HAP-1 (cell line): ENCODE measurements around the gene XRCC5.

ENCODE experiments used
- DNase-seq, 2 experiments: peaks; one replicate each; pipeline ENCODE4 v3.0.0-alpha.2; 2016 to 2020; ENCODE audit warnings: low spot score in 2 of 2
- H3K27me3 ChIP-seq: fragments of 250-450 bp; sonication (Bioruptor Pico); 2 replicates; pipeline ENCODE4 v1.5.1; 2020; ENCODE audit warnings: low read depth, mild to moderate bottlenecking, moderate library complexity
- H3K36me3 ChIP-seq: fragments of 250-450 bp; sonication (Bioruptor Pico); replicated peaks from 2 replicates; pipeline ENCODE4 v1.5.1; 2020; ENCODE audit warnings: mild to moderate bottlenecking
- H3K4me1 ChIP-seq: fragments of 250-450 bp; sonication (Bioruptor Pico); 2 replicates; pipeline ENCODE4 v1.5.1; 2020; ENCODE audit warnings: mild to moderate bottlenecking
- H3K4me3 ChIP-seq: fragments of 250-450 bp; sonication (Bioruptor Pico); 2 replicates; pipeline ENCODE4 v1.5.1; 2020; ENCODE audit warnings: mild to moderate bottlenecking, moderate library complexity
- H3K9me3 ChIP-seq: fragments of 250-450 bp; sonication (Bioruptor Pico); 2 replicates; pipeline ENCODE4 v1.5.1; 2020; ENCODE audit warnings: mild to moderate bottlenecking, moderate library complexity
- in situ Hi-C: fragments of 300-500 bp; cut with MboI; formaldehyde crosslinking; loops from 3 replicates; pipeline ENCODE4 v1.14.3; 2020; ENCODE audit warnings: low sequenced_read_pairs, inconsistent platforms, mixed read lengths

Gene XRCC5

DNA sequence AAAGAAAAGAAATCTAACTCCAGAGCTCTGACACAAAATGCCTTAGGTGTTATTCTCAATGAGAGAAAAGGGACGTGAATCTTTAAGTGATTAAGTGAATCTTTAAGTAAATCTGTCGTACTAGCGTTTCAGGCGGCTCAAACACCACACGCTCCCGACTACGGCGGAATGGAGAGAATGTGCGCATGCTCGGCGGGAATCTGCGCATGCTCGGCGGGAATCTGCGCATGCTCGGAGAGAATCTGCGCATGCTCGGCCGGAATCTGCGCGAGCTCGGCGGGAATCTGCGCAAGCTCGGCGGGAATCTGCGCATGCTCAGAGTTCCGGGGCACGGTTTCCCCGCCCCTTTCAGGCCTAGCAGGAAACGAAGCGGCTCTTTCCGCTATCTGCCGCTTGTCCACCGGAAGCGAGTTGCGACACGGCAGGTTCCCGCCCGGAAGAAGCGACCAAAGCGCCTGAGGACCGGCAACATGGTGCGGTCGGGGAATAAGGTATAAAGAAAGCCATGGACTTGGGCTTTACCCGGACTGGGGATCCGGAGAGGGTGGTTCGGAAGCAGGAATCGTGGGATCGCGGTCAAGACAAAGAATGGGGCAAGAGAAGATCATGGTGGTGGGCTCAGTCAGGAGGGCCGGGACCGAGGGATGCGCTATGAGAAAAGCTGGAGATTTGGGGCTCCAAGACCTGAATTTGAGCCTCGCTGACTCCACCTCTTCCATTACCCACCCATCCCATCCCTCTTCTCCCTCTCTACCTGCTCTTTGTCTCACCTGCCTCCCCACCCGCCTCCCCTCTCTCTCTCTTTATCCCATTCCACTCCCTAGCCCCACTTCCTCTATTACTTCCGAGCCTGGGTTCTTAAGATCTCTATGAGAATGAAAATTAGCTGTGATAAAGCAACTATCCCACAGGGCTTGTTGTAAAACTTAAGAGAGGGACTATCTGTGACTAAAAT, at the start of gene XRCC5:
Gene XRCC5 (plus strand): TSS at position 382 of the 955 bp plus-strand sequence. CDS start 89 bp downstream, at position 471.
- in situ Hi-C loops, result no loop called here
- DNase-seq, result peak; percentile 91 to 96
- peaks cover 40% of the 10 kb centered on the region for H3K36me3 ChIP-seq
- peaks cover 18% of the 10 kb centered on the region for H3K4me1 ChIP-seq
- no peaks in the 10 kb centered on the region for H3K9me3 ChIP-seq
- H3K4me3 ChIP-seq, result peak within 1 kb of the TSS; percentile 91
- H3K27me3 ChIP-seq, result no peaks in the 10 kb centered on the region

DNA sequence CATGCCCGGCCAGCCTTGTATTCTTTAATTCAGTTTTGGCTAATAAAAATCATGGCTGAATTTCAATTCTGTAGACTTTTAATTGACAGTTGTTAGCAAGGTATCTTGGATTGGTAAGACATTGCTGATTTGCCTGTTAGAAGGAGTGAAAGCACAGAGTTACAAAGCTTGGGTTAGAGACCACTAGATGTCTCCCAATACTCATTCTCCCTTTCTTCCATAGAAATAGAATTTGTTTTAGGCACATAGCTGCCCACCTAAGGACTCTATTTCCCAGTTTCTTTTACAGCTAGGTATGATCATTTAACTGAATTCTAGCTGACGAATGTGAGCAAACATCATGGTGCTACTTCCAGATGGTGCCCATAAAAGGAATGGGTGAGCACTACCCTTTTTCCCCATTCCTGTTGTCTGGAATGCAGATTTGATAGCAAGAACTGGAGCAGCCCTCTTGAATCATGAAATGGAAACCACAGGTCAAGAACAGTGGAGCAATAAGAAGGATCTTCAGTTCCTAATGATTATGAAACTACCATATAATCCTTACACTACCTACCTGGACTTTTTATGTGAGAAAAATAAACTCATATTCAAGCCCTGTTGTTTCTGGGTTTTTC, 45.0 kb upstream of the XRCC5 start:
- Histone ChIP-seq H3K36me3 (peaks cover 18% of the 10 kb centered on the region), H3K4me3 (no peak overlapping the region), H3K4me1 (no peaks in the 10 kb centered on the region), H3K27me3 (no peaks in the 10 kb centered on the region), H3K9me3 (no peaks in the 10 kb centered on the region)
- in situ Hi-C loops, result no loop called here
- DNase-seq, result no peak

DNA sequence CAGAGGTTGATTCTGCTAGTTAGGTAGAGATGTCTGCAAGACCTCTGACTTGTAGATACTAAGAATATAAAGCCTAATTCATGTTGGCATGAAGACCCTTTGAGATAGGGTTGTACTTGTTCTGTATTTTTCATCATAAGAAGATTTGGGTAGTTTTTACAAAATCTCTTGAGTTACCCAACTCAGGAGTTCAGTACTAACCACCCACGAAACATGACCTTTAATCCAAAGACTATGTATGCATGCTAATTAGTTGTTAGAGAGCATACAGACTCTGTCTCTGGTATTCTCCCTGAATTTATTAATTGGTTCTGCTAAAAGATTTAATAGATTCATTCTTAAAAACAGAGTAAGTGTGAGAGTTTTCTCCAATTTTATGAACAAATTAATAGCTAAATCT, 44.5 kb upstream of the XRCC5 start:
- Histone ChIP-seq H3K4me3 (no peak overlapping the region), H3K27me3 (no peaks in the 10 kb centered on the region), H3K36me3 (peaks cover 13% of the 10 kb centered on the region), H3K9me3 (no peaks in the 10 kb centered on the region), H3K4me1 (no peaks in the 10 kb centered on the region)
- no peak for DNase-seq
- in situ Hi-C loops, result no loop called here

DNA sequence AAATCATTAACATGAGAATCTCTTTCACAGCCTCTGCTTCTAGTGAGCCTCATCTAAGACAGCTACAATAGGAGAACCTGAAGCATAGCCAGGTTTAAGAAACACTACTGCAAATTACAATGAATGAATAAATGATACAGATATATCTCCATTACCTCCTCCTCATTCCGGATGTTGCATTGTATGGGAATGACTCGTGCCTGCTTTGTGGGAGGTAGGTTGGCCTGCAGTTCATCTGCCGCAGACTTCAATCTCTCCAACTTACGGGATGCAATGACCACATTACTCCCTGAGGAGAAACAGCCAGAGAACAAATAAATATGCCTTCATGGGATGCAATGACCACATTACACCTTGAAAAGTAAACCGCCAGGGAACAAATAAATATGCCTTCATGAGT, 42.9 kb upstream of the XRCC5 start:
- in situ Hi-C loops, result no loop called here
- Histone ChIP-seq H3K4me1 (no peaks in the 10 kb centered on the region), H3K9me3 (no peaks in the 10 kb centered on the region), H3K27me3 (no peaks in the 10 kb centered on the region), H3K36me3 (peaks cover 11% of the 10 kb centered on the region), H3K4me3 (no peak overlapping the region)
- DNase-seq, result no peak

DNA sequence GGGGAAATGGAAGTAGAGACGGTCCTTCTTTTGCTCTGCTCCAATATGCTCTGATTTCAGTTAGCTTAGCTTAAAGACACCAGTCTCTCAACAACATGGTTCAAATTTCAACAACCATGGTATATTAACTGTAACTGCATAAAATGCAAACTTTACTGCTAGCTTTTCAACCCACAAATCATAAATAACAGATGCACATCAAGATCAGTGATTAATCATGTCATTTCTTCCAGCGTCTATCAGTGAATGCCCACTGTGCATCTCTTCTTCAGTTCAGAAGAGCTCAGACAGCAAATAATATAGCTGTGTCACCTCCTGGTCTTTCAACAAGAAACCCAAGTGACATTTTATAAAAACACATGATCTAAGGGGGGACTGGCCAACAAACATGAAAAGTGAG, 40.1 kb upstream of the XRCC5 start:
- DNase-seq, result no peak
- no peaks in the 10 kb centered on the region for H3K27me3 ChIP-seq
- no peaks in the 10 kb centered on the region for H3K9me3 ChIP-seq
- H3K36me3 ChIP-seq, result peaks cover 15% of the 10 kb centered on the region
- in situ Hi-C loops, result no loop called here
- H3K4me3 ChIP-seq, result no peak overlapping the region
- no peaks in the 10 kb centered on the region for H3K4me1 ChIP-seq

DNA sequence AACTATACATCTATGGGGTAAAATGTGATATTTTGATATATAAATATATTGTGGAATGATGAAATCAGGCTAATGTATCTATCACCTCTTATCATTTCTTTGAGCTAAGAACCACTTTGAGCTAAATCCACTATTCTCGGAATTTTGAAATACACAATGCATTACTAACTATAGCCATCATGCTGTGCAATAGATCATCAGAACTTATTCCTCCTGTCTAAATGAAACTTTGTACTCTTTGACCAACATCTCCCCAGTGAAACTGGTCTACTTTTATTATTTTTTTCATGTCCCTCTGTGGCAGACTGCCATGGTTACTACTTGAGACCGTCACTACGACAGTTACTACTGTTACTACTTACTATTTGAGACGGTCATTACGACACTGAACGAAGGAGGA, 39.0 kb upstream of the XRCC5 start:
- H3K4me3 ChIP-seq, result no peak overlapping the region
- no peaks in the 10 kb centered on the region for H3K9me3 ChIP-seq
- no peaks in the 10 kb centered on the region for H3K4me1 ChIP-seq
- H3K36me3 ChIP-seq, result peaks cover 11% of the 10 kb centered on the region
- DNase-seq, result no peak
- in situ Hi-C loops, result no loop called here
- no peaks in the 10 kb centered on the region for H3K27me3 ChIP-seq

DNA sequence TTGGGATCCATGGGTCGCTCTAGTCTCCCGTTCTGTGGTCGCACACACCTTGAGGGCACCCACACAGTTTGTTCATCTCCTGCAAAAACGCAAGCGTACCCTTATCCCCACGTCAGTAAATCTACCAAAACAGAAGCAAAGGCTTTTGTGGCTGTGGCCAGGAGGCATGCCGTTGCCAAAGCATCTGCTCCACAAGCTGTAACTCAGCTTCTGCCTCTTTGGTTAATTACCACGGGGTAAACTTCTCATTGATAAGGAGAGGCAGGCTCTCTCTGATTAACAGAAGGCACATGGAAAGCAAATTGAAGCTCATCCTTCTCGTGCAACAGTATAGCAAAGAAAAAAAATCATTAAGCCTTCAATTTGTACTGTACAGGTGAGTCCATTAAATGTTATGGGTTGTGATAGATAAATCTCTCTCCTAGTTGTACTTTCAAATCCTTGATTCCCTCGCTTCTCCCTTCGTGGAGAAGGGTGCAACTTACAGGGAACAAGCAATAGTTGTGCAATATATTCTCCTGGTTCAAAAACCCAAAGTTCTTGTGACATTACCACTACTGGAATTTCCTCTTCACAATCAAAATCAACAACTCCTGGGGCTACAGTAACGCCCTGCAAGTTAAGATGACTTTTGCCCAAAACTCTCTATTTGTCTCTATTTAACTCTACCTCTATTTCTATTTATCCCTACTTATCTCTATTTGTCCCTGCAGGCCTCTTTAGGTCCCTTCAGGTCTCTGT, 37.9 kb upstream of the XRCC5 start:
- DNase-seq, result no peak
- H3K9me3 ChIP-seq, result no peaks in the 10 kb centered on the region
- in situ Hi-C loops, result no loop called here

DNA sequence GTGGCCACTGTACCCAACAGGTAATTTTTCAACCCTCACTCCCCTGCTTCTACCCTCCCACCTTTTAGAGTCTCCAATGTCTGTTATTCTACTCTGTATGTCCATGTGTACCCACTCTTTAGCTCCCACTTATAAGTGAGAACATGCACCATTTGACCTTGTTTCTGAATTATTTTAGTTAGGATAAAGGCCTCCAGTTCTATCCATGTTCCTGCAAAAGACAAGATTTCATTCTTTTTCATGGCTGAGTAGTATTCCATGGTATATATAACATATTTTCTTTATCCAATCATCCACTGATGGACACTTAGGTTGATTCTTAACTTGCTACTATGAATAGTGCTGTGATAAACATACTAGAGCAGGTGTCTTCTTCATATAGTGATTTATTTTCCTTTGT, 36.7 kb upstream of the XRCC5 start:
- no peak for DNase-seq
- Histone ChIP-seq H3K36me3 (0 out of 2 replicates have a peak, but pooled peaks cover 7% of the 10 kb centered on the region), H3K27me3 (no peaks in the 10 kb centered on the region), H3K4me1 (no peaks in the 10 kb centered on the region), H3K9me3 (no peaks in the 10 kb centered on the region), H3K4me3 (no peak overlapping the region)
- in situ Hi-C loops, result no loop called here

More for the DNA sequence above, 37.9 kb upstream of the XRCC5 start:
- H3K36me3 ChIP-seq, result 0 out of 2 replicates have a peak, but pooled peaks cover 7% of the 10 kb centered on the region
- no peaks in the 10 kb centered on the region for H3K27me3 ChIP-seq
- no peaks in the 10 kb centered on the region for H3K4me1 ChIP-seq
- H3K4me3 ChIP-seq, result no peak overlapping the region

DNA sequence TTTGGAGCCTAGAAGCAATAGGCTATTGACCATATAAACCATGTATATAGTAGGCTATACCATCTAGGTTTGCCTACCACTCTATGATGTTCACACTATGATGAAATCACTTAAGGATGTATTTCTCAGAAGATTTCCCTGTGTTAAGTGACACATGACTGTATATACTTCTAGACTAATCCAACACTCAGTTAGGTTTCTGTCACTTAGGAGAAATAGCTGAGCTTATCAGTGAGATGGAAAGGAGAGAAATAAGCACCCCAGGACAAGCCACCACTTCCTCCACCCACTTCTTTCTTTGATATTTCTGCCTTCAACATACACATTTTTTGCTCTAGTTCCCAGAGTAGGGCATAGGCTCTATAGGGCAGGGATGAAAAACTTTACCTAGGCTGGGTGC, 35.4 kb upstream of the XRCC5 start:
- Histone ChIP-seq H3K36me3 (0 out of 2 replicates have a peak, but pooled peaks cover 7% of the 10 kb centered on the region), H3K27me3 (no peaks in the 10 kb centered on the region), H3K9me3 (no peaks in the 10 kb centered on the region), H3K4me3 (no peak overlapping the region), H3K4me1 (no peaks in the 10 kb centered on the region)
- in situ Hi-C loops, result no loop called here
- DNase-seq, result no peak

DNA sequence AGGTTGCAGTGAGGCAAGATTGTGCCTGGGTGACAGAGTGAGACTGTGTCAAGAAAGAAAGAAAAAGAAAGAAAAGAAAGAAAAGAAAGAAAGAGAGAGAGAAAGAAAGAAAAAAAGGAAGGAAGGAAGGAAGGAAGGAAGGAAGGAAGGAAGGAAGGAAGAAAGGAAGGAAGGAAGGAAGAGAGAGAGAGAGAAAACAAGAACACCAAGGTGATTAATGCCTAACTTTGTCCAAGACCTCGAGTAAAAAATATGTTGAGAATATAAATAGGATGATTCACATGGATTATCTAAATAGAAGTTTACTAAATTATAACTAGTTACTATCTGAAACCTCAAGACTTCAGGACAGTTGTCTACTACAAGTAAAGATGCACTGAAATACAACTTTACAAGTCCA, 34.8 kb upstream of the XRCC5 start:
- H3K4me1 ChIP-seq, result no peaks in the 10 kb centered on the region
- H3K9me3 ChIP-seq, result no peaks in the 10 kb centered on the region
- H3K27me3 ChIP-seq, result no peaks in the 10 kb centered on the region
- H3K4me3 ChIP-seq, result no peak overlapping the region
- H3K36me3 ChIP-seq, result 0 out of 2 replicates have a peak, but pooled peaks cover 7% of the 10 kb centered on the region
- DNase-seq, result no peak
- in situ Hi-C loops, result no loop called here

DNA sequence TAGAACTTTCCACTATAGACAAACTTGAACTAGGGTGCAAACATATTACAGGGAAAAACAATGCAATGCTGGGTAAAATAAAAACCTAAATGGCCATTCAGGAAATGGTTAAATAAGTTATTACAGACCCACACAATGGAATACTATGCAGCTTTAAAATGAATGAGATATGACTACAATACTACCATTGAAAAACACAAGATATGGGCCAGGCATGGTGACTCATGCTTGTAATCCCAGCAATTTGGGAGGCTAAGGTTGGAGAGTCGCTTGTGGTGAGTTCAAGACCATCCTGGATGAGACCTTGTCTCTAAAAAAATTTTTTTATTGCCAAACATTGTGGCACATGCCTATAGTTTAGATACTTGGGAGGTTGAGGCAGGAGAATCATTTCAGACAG, 34.4 kb upstream of the XRCC5 start:
- in situ Hi-C loops, result no loop called here
- H3K36me3 ChIP-seq, result 0 out of 2 replicates have a peak, but pooled peaks cover 7% of the 10 kb centered on the region
- DNase-seq, result no peak
- H3K27me3 ChIP-seq, result no peaks in the 10 kb centered on the region
- no peaks in the 10 kb centered on the region for H3K9me3 ChIP-seq
- no peaks in the 10 kb centered on the region for H3K4me1 ChIP-seq
- H3K4me3 ChIP-seq, result no peak overlapping the region

DNA sequence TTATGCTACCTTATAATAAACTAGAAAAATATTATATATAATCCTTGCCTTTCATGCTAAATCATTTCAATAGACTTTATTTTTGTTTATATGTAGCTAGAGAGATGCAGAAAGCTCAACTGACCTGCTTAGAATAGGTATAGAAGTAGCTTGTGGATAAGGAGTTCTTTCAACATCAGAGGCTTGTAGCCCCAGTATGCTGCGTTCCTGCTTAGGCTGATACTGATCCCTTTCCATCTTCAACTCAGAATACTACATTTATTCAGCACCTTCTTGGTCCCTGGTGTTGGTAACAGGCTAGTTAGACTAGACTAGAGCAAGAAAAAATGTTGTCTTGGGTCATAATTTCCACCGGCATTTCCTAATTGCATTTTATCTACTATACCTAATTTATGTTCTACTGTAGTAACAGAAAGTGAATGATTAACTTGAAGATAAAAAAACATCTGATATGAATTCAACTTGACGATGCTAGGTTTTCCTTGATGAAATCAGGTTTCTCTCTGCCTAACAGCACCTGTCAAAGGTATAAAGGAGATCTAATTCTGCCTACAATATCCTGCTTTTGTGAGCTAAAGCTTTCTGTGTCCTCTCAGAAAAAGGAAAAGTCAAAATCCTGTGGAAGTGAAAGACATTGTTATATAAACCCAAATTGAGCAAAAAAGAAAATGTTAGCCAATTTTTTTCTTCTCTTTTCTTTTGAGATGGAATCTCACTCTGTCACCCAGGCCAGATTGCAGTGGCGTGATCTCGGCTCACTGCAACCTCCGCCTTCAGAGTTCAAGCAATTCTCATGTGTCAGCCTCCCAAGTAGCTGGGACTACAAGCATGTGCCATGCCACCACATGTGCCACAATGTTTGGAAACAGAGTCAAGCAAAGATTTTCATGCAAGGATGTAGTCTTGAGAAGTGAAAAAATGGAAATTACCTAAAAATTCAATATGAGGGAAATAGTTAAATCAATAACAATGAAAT, 33.4 kb upstream of the XRCC5 start:
- H3K4me3 ChIP-seq, result no peak overlapping the region
- in situ Hi-C loops, result no loop called here
- DNase-seq, result no peak

DNA sequence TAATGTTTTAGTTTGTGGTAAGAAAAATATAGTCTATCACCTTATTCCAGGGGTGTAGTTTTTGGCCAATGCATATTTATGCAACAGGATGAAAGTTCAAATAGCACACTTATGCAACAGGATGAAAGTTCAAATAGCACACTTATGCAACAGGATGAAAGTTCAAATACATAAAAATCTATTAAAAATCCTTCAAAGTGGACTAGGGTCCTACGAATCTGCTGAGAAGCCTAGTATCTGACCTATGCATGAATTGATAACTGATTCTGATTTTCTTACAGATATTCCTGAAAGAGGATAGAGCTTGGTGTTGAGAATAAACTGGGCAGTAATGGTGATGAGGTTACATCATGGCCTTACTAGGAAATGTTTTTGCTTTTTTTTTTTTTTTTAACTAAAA, 30.4 kb upstream of the XRCC5 start:
- H3K4me3 ChIP-seq, result no peak overlapping the region
- no peaks in the 10 kb centered on the region for H3K36me3 ChIP-seq
- DNase-seq, result no peak
- H3K4me1 ChIP-seq, result peaks cover 12% of the 10 kb centered on the region
- in situ Hi-C loops, result no loop called here
- H3K9me3 ChIP-seq, result no peaks in the 10 kb centered on the region
- H3K27me3 ChIP-seq, result no peaks in the 10 kb centered on the region

More for the DNA sequence above, 33.4 kb upstream of the XRCC5 start:
- Histone ChIP-seq H3K36me3 (0 out of 2 replicates have a peak, but pooled peaks cover 7% of the 10 kb centered on the region), H3K27me3 (no peaks in the 10 kb centered on the region), H3K4me1 (peaks cover 5% of the 10 kb centered on the region), H3K9me3 (no peaks in the 10 kb centered on the region)
